Naive thymus-derived CD4-positive, alpha-beta T cell (primary cell): Measurements from ENCODE around the gene RERE. TPM values are rescaled to one million over a fixed set of nuclear protein-coding genes. Genes with fewer than 3 reads are reported as not detected.

Experiments
- ATAC-seq: fragments of 150-1000 bp; cut with Tn5 transposase; 2 replicates; pipeline ENCODE4 v1.10.0; 2021; ENCODE audit warnings: mild to moderate bottlenecking, moderate library complexity
- CTCF ChIA-PET: fragments of 350-600 bp; sonication (Branson Sonifier 250); formaldehyde crosslinking; loops from one replicate; lab custom pipeline; 2021; ENCODE audit warnings: antibody characterized with exemption; lab: Charles Lee
- POLR2A ChIA-PET: fragments of 350-600 bp; sonication (Branson Sonifier 250); formaldehyde crosslinking; loops from one replicate; lab custom pipeline; 2021; ENCODE audit warnings: antibody characterized with exemption, inconsistent platforms; lab: Charles Lee
- DNase-seq, 9 donors: peaks; one replicate each; pipeline versions ENCODE4 v3.0.0 to v3.0.0-alpha.2; 2020 to 2022; ENCODE audit warnings: mixed read lengths in 1 of 9
- H3K27ac ChIP-seq: one replicate; pipeline ENCODE4 v1.7.0; 2013; ENCODE audit warnings: mild to moderate bottlenecking, low read depth, low read length, moderate library complexity
- H3K27me3 ChIP-seq, 2 donors: one replicate each; pipeline ENCODE4 v1.7.0; 2013; ENCODE audit warnings: low read length in 2 of 2, mild to moderate bottlenecking in 2 of 2, moderate library complexity in 2 of 2; ENCODE audit not compliant: control insufficient read depth in 2 of 2, insufficient read depth in 2 of 2
- H3K36me3 ChIP-seq, 3 experiments: 1 replicate in 2 of 3; 2 replicates in 1 of 3; pipeline ENCODE4 v1.7.0; 2013; ENCODE audit warnings: low read length in 3 of 3, mild to moderate bottlenecking in 3 of 3, moderate library complexity in 1 of 3; ENCODE audit not compliant: insufficient read depth in 3 of 3, control insufficient read depth in 2 of 3
- H3K4me1 ChIP-seq, 2 donors: one replicate each; pipeline ENCODE4 v1.7.0; 2013; ENCODE audit warnings: low read length in 2 of 2, mild to moderate bottlenecking in 2 of 2, moderate library complexity in 1 of 2; ENCODE audit not compliant: control insufficient read depth in 2 of 2, insufficient read depth in 2 of 2
- H3K4me3 ChIP-seq: 2 replicates; pipeline ENCODE4 v1.7.0; 2013; ENCODE audit warnings: mild to moderate bottlenecking, low read length
- H3K9me3 ChIP-seq, 3 experiments: 1 replicate in 2 of 3; 2 replicates in 1 of 3; pipeline ENCODE4 v1.7.0; 2013; ENCODE audit warnings: low read length in 3 of 3; ENCODE audit not compliant: control insufficient read depth in 2 of 3
- H3K27ac Mint-ChIP-seq, 9 donors: one replicate each; pipeline ENCODE4 v1.8.0; 2020 to 2022; ENCODE audit warnings: mixed read lengths in 9 of 9, mild to moderate bottlenecking in 8 of 9, moderate library complexity in 5 of 9, inconsistent platforms in 2 of 9
- H3K27me3 Mint-ChIP-seq, 5 donors: one replicate each; pipeline ENCODE4 v1.8.0; 2021 to 2022; ENCODE audit warnings: mixed read lengths in 5 of 5, mild to moderate bottlenecking in 1 of 5
- H3K36me3 Mint-ChIP-seq, 5 donors: one replicate each; pipeline ENCODE4 v1.8.0; 2020 to 2022; ENCODE audit warnings: mixed read lengths in 5 of 5, mild to moderate bottlenecking in 3 of 5, inconsistent platforms in 1 of 5
- H3K4me1 Mint-ChIP-seq, 7 donors: one replicate each; pipeline ENCODE4 v1.8.0; 2020 to 2022; ENCODE audit warnings: mixed read lengths in 7 of 7, mild to moderate bottlenecking in 3 of 7, inconsistent platforms in 1 of 7
- H3K4me3 Mint-ChIP-seq, 10 donors: one replicate each; pipeline ENCODE4 v1.8.0; 2020 to 2022; ENCODE audit warnings: mild to moderate bottlenecking in 10 of 10, mixed read lengths in 10 of 10, moderate library complexity in 6 of 10, inconsistent platforms in 2 of 10
- H3K9me3 Mint-ChIP-seq, 11 donors: one replicate each; pipeline ENCODE4 v1.8.0; 2020 to 2022; ENCODE audit warnings: mixed read lengths in 11 of 11, mild to moderate bottlenecking in 4 of 11, inconsistent platforms in 1 of 11, moderate library complexity in 1 of 11
- intact Hi-C, 2 donors: fragments of 100-400 bp; cut with micrococcal nuclease; formaldehyde crosslinking; loops; one replicate each; pipeline ENCODE4 v1.15.1; 2023
- polyA plus RNA-seq, 2 donors: library from polyadenylated mRNA; unstranded; fragments of 300-500 nt; fragmentation: Illumina TruSeq; gene quantifications; one replicate each; pipeline ENCODE4 v1.2.3, GENCODE V29; 2021
- total RNA-seq, 6 experiments: library from RNA in 5 of 6; stranded (reverse) in 5 of 6; gene quantifications; 1 replicate in 5 of 6; 2 replicates in 1 of 6; pipeline ENCODE4 v1.2.3 and lab custom pipeline; 2021 to 2026

RERE gene
- total and polyA plus RNA-seq, 7 experiments from 2014 or later, result 7.3 to 114 (median 106) TPM

- Mint-ChIP-seq H3K27ac (no peak overlapping the region), H3K9me3 (peaks cover 0 to 4% (median 0%) of the 10 kb centered on the region in 11 donors), H3K27me3 (peaks cover 0 to 2% (median 0%) of the 10 kb centered on the region in 5 donors), H3K36me3 (peaks cover 0 to 16% (median 9%) of the 10 kb centered on the region in 5 donors), H3K4me1 (peaks cover 0 to 8% (median 0%) of the 10 kb centered on the region in 7 donors), H3K4me3 (no peak overlapping the region)
- no peak overlapping the region for H3K4me3 ChIP-seq
- no peaks in the 10 kb centered on the region for H3K27me3 ChIP-seq
- ChIA-PET CTCF (no interaction called here), POLR2A (no interaction called here)
- intact Hi-C loops, result no loop called here
- ATAC-seq (no peak), DNase-seq (no peak)
- H3K4me1 ChIP-seq, result no peaks in the 10 kb centered on the region
- no peak overlapping the region for H3K27ac ChIP-seq
- H3K9me3 ChIP-seq, result no peaks in the 10 kb centered on the region
- no peaks in the 10 kb centered on the region for H3K36me3 ChIP-seq
Observed at GRCh38 chr1:8325771-8326170, 491.7 kb downstream of the RERE start.

GRCh38 chr1:8324176-8324810 lies 493.1 kb downstream of the RERE start:
- Histone ChIP-seq H3K27ac (no peak overlapping the region), H3K4me1 (no peaks in the 10 kb centered on the region), H3K27me3 (no peaks in the 10 kb centered on the region), H3K36me3 (no peaks in the 10 kb centered on the region), H3K9me3 (no peaks in the 10 kb centered on the region), H3K4me3 (no peak overlapping the region)
- intact Hi-C loops, result no loop called here
- no peak overlapping the region for H3K27ac Mint-ChIP-seq
- H3K27me3 Mint-ChIP-seq, result peaks cover 0 to 16% (median 0%) of the 10 kb centered on the region in 5 donors
- peaks cover 0 to 4% (median 0%) of the 10 kb centered on the region in 11 donors for H3K9me3 Mint-ChIP-seq
- peaks cover 0 to 15% (median 9%) of the 10 kb centered on the region in 5 donors for H3K36me3 Mint-ChIP-seq
- H3K4me3 Mint-ChIP-seq, result no peak overlapping the region
- peaks cover 0 to 11% (median 0%) of the 10 kb centered on the region in 7 donors for H3K4me1 Mint-ChIP-seq
- no peak for DNase-seq
- ChIA-PET POLR2A (no interaction called here), CTCF (no interaction called here)
- ATAC-seq, result no peak

- DNase-seq, result no peak
- Mint-ChIP-seq H3K9me3 (peaks cover 0 to 4% (median 0%) of the 10 kb centered on the region in 11 donors), H3K4me3 (no peak overlapping the region), H3K4me1 (peaks cover 0 to 12% (median 1%) of the 10 kb centered on the region in 7 donors), H3K36me3 (peaks cover 0 to 12% (median 9%) of the 10 kb centered on the region in 5 donors), H3K27me3 (peaks cover 0 to 22% (median 0%) of the 10 kb centered on the region in 5 donors), H3K27ac (no peak overlapping the region)
- no peak for ATAC-seq
- no peaks in the 10 kb centered on the region for H3K27me3 ChIP-seq
- no peak overlapping the region for H3K4me3 ChIP-seq
- H3K36me3 ChIP-seq, result no peaks in the 10 kb centered on the region
- intact Hi-C loops, result no loop called here
- no peak overlapping the region for H3K27ac ChIP-seq
- ChIA-PET POLR2A (no interaction called here), CTCF (no interaction called here)
- no peaks in the 10 kb centered on the region for H3K9me3 ChIP-seq
- peaks cover 0 to under 1% of the 10 kb centered on the region in 2 donors for H3K4me1 ChIP-seq
Observed at GRCh38 chr1:8323706-8324105, 493.7 kb downstream of the RERE start.

- no peak for ATAC-seq
- no peaks in the 10 kb centered on the region for H3K27me3 ChIP-seq
- Mint-ChIP-seq H3K4me3 (no peak overlapping the region), H3K27ac (peak overlapping the region in 1 of 9 donors; percentile 46), H3K27me3 (peaks cover 0 to 27% (median 2%) of the 10 kb centered on the region in 5 donors), H3K9me3 (peaks cover 0 to 4% (median 0%) of the 10 kb centered on the region in 11 donors), H3K36me3 (peaks cover 0 to 12% (median 9%) of the 10 kb centered on the region in 5 donors), H3K4me1 (peaks cover 0 to 22% (median 10%) of the 10 kb centered on the region in 7 donors)
- POLR2A ChIA-PET, result no interaction called here
- H3K36me3 ChIP-seq, result no peaks in the 10 kb centered on the region
- CTCF ChIA-PET, result no interaction called here
- intact Hi-C loops, result no loop called here
- peaks cover 4 to 11% of the 10 kb centered on the region in 2 donors for H3K4me1 ChIP-seq
- H3K9me3 ChIP-seq, result no peaks in the 10 kb centered on the region
- H3K4me3 ChIP-seq, result no peak overlapping the region
- no peak for DNase-seq
- H3K27ac ChIP-seq, result no peak overlapping the region
Observed at GRCh38 chr1:8321612-8322011, 495.8 kb downstream of the RERE start.

GRCh38 chr1:8318436-8318835 lies 499.0 kb downstream of the RERE start:
- peaks cover 0 to 4% (median 0%) of the 10 kb centered on the region in 11 donors for H3K9me3 Mint-ChIP-seq
- POLR2A ChIA-PET, result interaction anchor here (1.3 kb wide), 1 partner anchor 291 kb away, joined by 3 read pairs; no protein-coding TSS in a partner anchor

GRCh38 chr1:8317647-8318381 lies 499.6 kb downstream of the RERE start, which contains the start of gene SLC45A1:
Gene SLC45A1, plus strand, starts transcription at chr1:8318114. Its CDS starts 6,216 bp downstream, at chr1:8324330.
- DNase-seq (peak; percentile 69 to 89 (median 77)), ATAC-seq (peak; percentile 94)
- peaks cover 4 to 11% of the 10 kb centered on the region in 2 donors for H3K4me1 ChIP-seq
- Mint-ChIP-seq H3K4me1 (peaks cover 6 to 34% (median 23%) of the 10 kb centered on the region in 7 donors), H3K4me3 (peak within 1 kb of the TSS; percentile 75 to 91 (median 81)), H3K36me3 (peaks cover 0 to 6% (median 0%) of the 10 kb centered on the region in 5 donors), H3K9me3 (peaks cover 0 to 4% (median 0%) of the 10 kb centered on the region in 11 donors), H3K27me3 (peaks cover 7 to 58% (median 33%) of the 10 kb centered on the region in 5 donors), H3K27ac (peak within 1 kb of the TSS in 4 of 9 donors; percentile 30 to 81 (median 68))
- H3K9me3 ChIP-seq, result no peaks in the 10 kb centered on the region
- H3K36me3 ChIP-seq, result no peaks in the 10 kb centered on the region
- H3K27me3 ChIP-seq, result peaks cover 5 to 8% of the 10 kb centered on the region in 2 donors
- H3K4me3 ChIP-seq, result peak within 1 kb of the TSS; percentile 67
- intact Hi-C loops, result loop anchor here (1.0 to 5.0 kb wide), 4 partner anchors 31 to 336 kb away; partner anchors contain the start of gene ERRFI1 (in 2 of the 2)
- ChIA-PET CTCF (interaction anchor here (0.5 to 1.0 kb wide), 2 partner anchors 31 to 188 kb away, joined by 3 read pairs; no protein-coding TSS in a partner anchor), POLR2A (interaction anchor here (1.3 kb wide), 1 partner anchor 290 kb away, joined by 3 read pairs; no protein-coding TSS in a partner anchor)
- H3K27ac ChIP-seq, result peak within 1 kb of the TSS; percentile 19

More at GRCh38 chr1:8318436-8318835, 499.0 kb downstream of the RERE start:
- Histone ChIP-seq H3K36me3 (no peaks in the 10 kb centered on the region), H3K27ac (peak overlapping the region; percentile 19), H3K27me3 (peaks cover 5 to 8% of the 10 kb centered on the region in 2 donors), H3K4me1 (peaks cover 4 to 11% of the 10 kb centered on the region in 2 donors), H3K4me3 (peak overlapping the region; percentile 67), H3K9me3 (no peaks in the 10 kb centered on the region)
- peak overlapping the region in 1 of 9 donors; percentile 72 for H3K27ac Mint-ChIP-seq
- H3K36me3 Mint-ChIP-seq, result peaks cover 0 to 9% (median 0%) of the 10 kb centered on the region in 5 donors
- DNase-seq (peak in 1 of 9 donors; percentile 24), ATAC-seq (peak; percentile 6)
- H3K4me1 Mint-ChIP-seq, result peaks cover 6 to 34% (median 23%) of the 10 kb centered on the region in 7 donors
- H3K4me3 Mint-ChIP-seq, result peak overlapping the region; percentile 68 to 86 (median 78)
- CTCF ChIA-PET, result interaction anchor here (0.5 to 1.0 kb wide), 2 partner anchors 30 to 188 kb away, joined by 3 read pairs; no protein-coding TSS in a partner anchor
- H3K27me3 Mint-ChIP-seq, result peaks cover 7 to 53% (median 27%) of the 10 kb centered on the region in 5 donors
- intact Hi-C loops, result loop anchor here (1.0 to 5.0 kb wide), 4 partner anchors 31 to 336 kb away; partner anchors contain the start of gene ERRFI1 (in 2 of the 2)
